GM19025 (cell line): Measurements from ENCODE around the gene SHE.

ENCODE experiments used
- ATAC-seq: cut with Tn5 transposase; IDR thresholded peaks from one replicate; pipeline ENCODE4 v1.9.1; 2021; ENCODE audit warnings: mild to moderate bottlenecking, low read depth, moderate library complexity; ENCODE audit not compliant: unreplicated experiment

SHE gene

DNA sequence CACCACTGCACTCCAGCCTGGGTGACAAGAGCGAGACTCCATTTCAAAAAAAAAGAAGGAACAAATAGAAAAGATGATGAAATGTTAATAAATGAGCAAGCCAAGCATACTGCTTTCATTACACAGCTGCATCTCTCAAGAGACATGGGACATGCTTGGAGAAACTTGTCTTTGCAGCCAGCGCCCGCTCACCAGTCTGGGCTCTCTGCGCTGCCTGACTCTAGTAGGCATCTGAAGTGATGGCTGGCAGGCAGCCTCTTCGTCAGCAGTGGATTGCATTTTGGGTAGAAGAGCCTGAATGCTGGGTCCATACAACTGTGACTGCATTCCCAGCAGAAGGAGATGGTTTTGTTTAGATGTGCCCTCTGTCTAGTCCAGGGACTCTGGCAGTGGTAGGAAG lies 49.1 kb downstream of the SHE start:
- no peak for ATAC-seq

DNA sequence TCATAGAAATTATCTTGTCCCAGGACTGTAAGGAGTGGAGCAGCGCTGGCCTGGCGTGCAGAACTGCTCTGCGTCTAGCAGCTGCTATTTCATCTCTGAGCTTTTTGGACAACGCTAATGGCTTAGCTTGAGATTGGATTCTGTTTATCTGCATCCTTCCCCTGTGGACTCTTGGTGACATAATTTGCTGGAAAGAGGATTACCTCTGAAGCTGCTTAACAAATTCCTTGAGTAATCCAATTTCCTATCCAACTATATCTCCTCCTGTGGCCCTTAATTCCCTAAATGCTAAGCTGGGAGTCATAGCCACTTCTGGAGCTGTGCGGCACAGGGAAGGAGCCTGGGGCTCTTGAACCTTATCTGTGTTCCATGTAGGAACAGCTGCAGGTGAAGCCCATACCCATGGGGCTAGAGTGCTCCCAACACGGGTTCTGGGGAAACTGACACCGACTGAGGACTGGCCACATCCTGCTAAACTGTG lies 53.8 kb downstream of the SHE start:
- no peak for ATAC-seq

DNA sequence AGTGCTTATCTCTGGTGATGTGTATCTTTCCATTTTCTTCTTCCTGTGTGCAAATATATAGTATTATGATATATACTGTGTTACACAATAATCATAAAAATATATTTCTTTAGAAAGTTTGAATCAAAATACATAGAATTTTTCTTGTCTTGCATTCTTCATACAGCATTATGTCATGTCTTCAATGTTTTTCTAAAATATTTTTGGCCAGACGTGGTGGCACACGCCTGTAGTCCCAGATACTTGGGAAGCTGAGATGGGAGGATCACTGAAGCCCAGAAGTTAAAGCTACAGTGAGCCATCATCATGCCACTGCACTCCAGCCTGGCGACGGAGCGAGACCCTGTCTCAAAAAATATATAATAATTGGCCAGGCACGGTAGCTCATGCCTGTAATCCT lies 55.4 kb downstream of the SHE start:
- ATAC-seq, result no peak

- ATAC-seq, result no peak
These were observed 55.9 kb downstream of the SHE start for GRCh38 chr1:154446292-154446691.

GRCh38 chr1:154445040-154445472 lies 57.2 kb downstream of the SHE start:
- ATAC-seq, result peak; percentile 86

DNA sequence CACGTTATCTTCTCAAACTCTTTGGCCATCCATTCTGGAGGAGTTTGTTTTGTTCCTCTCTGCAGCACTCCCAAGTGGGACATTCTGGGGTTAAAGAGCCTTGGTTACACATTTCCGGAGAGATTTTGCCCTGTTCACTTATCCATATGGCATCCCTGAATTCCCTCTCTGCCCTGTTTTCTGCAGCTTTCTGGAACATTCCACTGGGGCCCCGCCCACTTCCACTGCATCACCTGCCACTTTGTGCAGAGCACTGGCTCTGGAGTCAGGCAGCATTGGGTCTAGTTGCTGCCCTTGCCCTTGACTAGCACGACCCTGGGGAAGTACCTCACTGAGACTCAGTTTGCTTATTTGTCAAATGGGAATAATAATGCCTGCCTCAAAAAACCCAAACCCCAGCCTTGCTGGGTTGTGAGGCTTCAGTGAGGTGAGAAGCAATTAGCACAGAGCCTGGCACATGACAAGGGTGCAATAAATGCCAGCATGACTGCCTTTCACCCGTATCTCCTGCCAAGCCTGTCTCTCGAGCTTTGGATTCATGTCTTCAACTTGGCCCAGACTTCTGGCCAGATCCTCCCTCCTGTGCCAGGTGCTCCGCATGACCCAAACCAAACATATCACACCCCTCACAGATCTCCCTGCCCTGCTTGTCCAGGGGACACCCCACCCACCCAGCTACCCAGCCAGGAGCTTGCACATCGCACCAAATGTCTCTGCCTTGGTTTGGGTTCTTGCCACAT lies 58.8 kb downstream of the SHE start:
- ATAC-seq, result no peak

DNA sequence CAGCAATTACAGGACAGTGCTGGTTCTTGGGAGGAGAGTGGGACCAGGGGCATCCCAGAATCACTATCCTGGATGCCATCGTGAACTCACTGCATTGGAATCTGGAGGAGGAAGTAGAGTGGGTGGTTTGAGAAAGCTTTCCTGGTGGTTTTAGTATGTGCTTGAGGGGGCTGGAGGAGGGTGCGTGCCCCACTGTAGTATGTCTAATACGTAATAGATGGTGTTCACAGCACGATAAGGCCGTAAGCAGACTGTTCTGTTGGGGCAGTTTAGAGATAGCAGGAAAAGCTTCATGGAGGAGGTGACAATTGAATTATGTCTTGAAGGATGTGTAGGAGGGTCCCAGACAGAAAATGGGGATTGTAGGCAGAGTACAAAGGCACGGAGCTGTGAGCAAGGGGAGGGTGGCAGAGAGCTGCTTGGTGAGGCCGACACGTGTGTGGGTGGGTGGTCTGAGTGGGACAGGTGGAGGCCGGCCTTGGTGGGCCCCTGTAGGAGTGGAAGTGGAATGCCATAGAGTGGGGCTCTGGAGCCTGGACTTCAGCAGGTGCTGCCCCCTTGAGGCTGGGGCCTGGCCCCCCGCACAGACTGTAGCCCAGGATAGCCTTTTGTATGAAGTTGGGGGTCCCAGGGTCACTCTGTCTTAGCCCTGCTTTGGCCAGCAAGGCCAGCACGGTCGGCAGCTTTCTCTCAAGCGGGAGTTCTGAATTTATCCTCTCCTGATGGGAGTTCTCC lies 60.0 kb downstream of the SHE start:
- no peak for ATAC-seq

DNA sequence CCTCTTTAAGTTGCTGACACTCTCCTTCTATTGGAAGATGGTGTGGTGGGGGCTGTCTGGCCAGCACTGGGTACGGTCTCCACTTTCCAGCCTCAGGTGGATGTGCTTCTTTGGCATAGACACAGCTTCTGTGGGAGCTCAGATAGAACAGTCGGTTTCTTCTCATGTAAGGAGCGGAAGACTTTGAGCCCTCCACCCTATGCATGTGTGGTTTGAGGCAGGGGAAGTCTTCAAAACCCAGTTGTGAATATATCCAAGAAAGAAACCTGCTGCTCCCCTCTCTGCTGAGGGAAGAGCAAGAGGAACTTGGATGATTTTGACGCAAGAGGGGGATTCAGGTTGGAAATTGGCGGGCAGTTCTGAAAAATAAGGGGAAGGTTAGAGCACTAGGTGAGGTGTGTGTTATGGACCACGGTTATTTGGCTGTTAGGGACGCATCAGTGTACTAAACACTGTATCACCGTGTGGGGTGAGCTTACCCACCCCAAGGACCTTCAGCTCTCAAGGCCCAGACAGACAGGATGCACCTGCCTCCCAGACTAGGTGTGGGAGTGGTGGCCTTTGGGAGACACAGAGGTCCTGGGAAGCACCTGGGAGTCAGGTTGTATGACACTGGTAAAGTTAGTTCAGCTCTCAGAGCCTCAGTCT lies 60.8 kb downstream of the SHE start:
- no peak for ATAC-seq

DNA sequence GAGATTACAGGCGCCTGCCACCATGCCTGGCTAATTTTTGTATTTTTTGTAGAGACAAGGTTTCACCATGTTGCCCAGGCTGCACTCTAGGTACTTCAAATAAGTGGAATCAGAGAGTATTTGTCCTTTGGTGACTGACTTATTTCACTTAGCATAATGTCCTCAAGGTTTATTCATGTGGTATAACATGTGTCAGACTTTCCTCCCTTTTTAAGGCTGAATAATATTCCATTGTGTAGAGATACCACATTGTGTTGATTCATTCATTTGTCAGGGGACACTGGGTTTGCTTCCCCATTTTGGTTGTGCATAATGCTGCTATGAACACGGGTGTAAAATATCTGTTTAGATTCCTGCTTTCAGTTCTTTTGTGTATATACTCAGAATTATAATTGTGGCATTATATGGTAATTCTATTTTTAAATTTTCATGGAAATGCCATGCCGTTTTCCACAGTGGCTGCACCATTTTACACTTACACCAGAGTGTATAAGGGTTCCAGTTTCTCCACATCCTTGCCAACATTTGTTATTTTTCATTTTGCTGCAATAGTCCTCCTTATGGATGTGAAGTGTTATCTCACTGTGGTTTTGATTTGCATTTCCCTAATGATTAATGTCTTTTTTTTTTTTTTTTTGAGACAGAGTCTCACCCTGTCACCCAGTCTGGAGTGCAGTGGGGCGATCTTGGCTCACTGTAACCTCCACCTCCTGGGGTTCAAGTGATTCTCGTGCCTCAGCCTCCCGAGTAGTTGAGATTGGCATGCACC lies 62.0 kb downstream of the SHE start:
- peak; percentile 2 for ATAC-seq

- ATAC-seq, result no peak
These were observed 65.8 kb downstream of the SHE start for GRCh38 chr1:154436433-154436832.

GRCh38 chr1:154435599-154436200 lies 66.5 kb downstream of the SHE start:
- no peak for ATAC-seq

GRCh38 chr1:154434346-154435085 lies 67.7 kb downstream of the SHE start:
- no peak for ATAC-seq

DNA sequence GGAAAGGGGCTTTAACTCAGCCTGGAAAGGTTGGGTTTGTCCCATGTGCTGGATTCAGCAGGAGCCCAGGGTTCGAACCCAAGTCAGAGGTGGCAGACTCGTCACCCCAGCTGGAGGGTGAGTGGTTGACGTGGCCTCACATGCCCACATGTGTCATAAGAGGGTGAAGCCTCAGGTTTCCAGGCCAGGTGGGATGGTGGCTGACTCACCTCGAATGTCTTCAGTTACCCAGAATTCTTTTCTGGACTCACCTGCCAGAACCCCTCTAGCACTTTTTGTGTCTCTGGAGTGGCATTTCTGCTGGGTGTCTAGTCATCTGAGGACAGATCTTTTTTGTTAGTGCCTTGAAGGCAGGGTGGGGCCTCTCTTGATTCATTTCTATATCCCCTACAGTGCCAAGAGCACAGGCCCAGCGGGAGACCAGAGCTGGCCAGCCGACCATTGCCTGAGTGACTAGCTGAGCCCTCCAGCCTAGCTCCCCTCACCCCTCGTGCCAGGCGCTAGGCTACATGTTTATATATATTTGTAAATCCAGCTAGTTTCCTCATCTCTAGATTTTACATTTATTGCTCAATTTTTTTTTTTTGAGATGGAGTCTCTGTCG lies 68.9 kb downstream of the SHE start:
- ATAC-seq, result no peak

DNA sequence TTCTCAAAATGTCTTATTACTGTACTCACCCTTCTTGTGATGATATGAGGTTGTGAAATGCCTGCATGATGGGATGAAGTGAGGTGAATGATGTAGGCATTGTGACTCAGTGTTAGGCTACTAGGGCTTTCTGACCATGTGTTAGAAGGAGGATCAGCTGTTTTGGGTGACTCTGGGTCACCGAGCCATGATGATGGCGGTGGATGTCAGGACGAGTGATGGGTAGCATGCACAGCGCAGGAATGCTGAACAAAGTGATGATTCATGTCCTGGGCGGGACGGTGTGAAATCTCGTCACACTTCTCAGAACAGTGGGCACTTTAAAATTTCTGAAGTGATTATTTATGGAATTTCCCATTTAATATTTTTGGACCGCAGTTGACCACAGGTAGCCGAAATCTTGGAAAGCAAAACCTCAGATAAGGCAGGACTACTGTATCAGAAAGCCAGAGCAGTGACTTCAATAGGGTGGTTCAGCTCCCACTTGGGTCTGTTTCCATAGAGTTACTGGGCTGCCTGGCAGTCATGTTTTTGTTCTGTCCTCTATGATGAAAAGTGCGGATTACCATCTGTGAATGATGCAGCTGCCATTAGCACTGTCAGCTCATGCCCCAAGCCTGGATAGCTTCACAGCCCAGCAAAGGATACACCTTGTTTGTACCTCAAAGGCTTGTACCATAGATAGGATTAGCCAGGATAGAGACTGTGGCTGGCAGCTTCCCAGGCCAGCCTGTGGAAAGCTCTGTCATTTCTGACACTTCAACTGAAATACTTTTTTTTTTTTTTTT lies 70.4 kb downstream of the SHE start:
- no peak for ATAC-seq

DNA sequence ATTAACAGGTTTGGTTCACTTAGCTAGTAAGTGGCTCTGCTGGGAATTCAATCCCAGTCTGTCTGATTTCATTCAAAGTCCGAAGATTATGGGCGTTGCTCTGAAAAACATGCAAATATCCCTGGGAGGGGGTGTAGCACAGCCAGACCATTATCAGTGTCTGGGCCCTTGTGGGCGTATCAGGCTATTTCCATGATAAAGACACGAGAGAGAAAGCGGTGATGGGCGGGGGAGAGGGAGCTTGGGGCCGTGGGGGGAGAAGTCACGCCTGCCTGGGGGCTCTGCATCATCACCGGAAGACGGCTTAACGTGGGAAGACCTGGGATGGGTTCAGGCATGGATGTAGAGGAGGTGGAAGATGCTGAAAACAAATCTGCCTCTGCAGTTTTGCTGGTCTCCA lies 71.3 kb downstream of the SHE start:
- no peak for ATAC-seq

GRCh38 chr1:154429841-154430611 lies 72.2 kb downstream of the SHE start:
- no peak for ATAC-seq
